K562 (cell line): ENCODE measurements around the gene EVI5. TPM values are rescaled to one million over a fixed set of nuclear protein-coding genes. Genes with fewer than 3 reads are reported as not detected.

Experiments
- ATAC-seq: fragments of 200-7000 bp; cut with Tn5 transposase; 3 replicates; pipeline ENCODE4 v1.9.1; 2020; ENCODE audit warnings: moderate library complexity
- BruUV-seq: library from RNA; stranded (reverse); fragments of 400-500 nt; replicated peaks from 2 replicates; lab custom pipeline; 2021; lab: Mats Ljungman, UMichigan
- CTCF ChIA-PET: fragments of 300-600 bp; formaldehyde crosslinking; extraction: SDS; loops from one replicate; lab custom pipeline; 2021; ENCODE audit warnings: low intra/inter-chr PET ratio; lab: Yijun Ruan, JAX
- POLR2A ChIA-PET: fragments of 300-600, 350-650 bp; sonication (Branson Sonifier 250); formaldehyde crosslinking; extraction: SDS; loops from one replicate; lab custom pipeline; 2021; ENCODE audit warnings: antibody characterized with exemption, inconsistent platforms; lab: Yijun Ruan, JAX
- DNase-seq, 4 experiments: peaks; one replicate each; pipeline versions ENCODE4 v3.0.0 to v3.0.0-alpha.2; 2011 to 2018; ENCODE audit warnings: low spot score in 3 of 4, mixed read lengths in 3 of 4; ENCODE audit errors: extremely low read depth in 1 of 4
- FAIRE-seq: peaks from 2 replicates; lab custom pipeline; 2011; peaks lifted over from hg19 to GRCh38; lab: Jason Lieb, UNC
- H2AFZ ChIP-seq: 2 replicates; pipeline ENCODE4 v1.6.0; 2011; ENCODE audit warnings: low read depth, low read length, control low read depth, inconsistent platforms
- H3K27ac ChIP-seq: fragments of 200-600 bp; 3 replicates; pipeline ENCODE4 v1.8.0; 2011; ENCODE audit warnings: low read depth, mild to moderate bottlenecking, control low read depth, inconsistent platforms, low read length, moderate library complexity, mixed read lengths; ENCODE audit errors: extremely low read depth
- H3K27me3 ChIP-seq, 2 experiments: fragments of 300-600 bp in 1 of 2; 2 replicates in 1 of 2; 3 replicates in 1 of 2; pipeline versions ENCODE4 v1.6.0 to v1.8.0; 2011; ENCODE audit warnings: inconsistent platforms in 2 of 2, low read length in 2 of 2, mild to moderate bottlenecking in 1 of 2, mixed read lengths in 1 of 2, moderate library complexity in 1 of 2; ENCODE audit not compliant: control insufficient read depth in 2 of 2, insufficient read depth in 2 of 2
- H3K36me3 ChIP-seq: fragments of 300-600 bp; 3 replicates; pipeline ENCODE4 v1.8.0; 2011; ENCODE audit warnings: mild to moderate bottlenecking, low read length, inconsistent platforms; ENCODE audit not compliant: control insufficient read depth, insufficient read depth
- H3K4me1 ChIP-seq, 2 experiments: fragments of 200-600 bp in 1 of 2; replicated peaks in 1 of 2; 2 replicates in 1 of 2; 3 replicates in 1 of 2; pipeline versions ENCODE4 v1.5.1 to v1.8.0; 2011; ENCODE audit warnings: inconsistent platforms in 2 of 2, low read length in 2 of 2, mild to moderate bottlenecking in 1 of 2, mixed read lengths in 1 of 2, moderate library complexity in 1 of 2; ENCODE audit not compliant: control insufficient read depth in 2 of 2, insufficient read depth in 2 of 2
- H3K4me2 ChIP-seq: 2 replicates; pipeline ENCODE4 v1.6.1; 2011; ENCODE audit warnings: low read length, control low read depth, inconsistent platforms, mixed read lengths; ENCODE audit not compliant: insufficient read depth
- H3K4me3 ChIP-seq: fragments of 200-600 bp; sonication (generic), shearing (Covaris generic); 2 replicates; pipeline ENCODE4 v1.5.1; 2016; ENCODE audit warnings: control low read depth, inconsistent platforms
- H3K79me2 ChIP-seq: fragments of 200-600 bp; 3 replicates; pipeline ENCODE4 v1.8.0; 2011; ENCODE audit warnings: low read length, inconsistent platforms; ENCODE audit not compliant: control insufficient read depth, insufficient read depth
- H3K9ac ChIP-seq, 2 experiments: 2 replicates each; pipeline versions ENCODE4 v1.6.0 to v1.6.1; 2011; ENCODE audit warnings: low read depth in 2 of 2, low read length in 2 of 2, control low read depth in 1 of 2, inconsistent platforms in 1 of 2, mild to moderate bottlenecking in 1 of 2, mixed read lengths in 1 of 2; ENCODE audit not compliant: insufficient read depth in 1 of 2
- H3K9me1 ChIP-seq: one replicate; pipeline ENCODE4 v1.6.0; 2011; ENCODE audit warnings: inconsistent platforms, mild to moderate bottlenecking, low read length, moderate library complexity; ENCODE audit not compliant: control insufficient read depth, insufficient read depth
- H3K9me3 ChIP-seq: replicated peaks from 2 replicates; pipeline ENCODE4 v1.5.1; 2011; ENCODE audit warnings: low read depth, low read length, inconsistent platforms; ENCODE audit not compliant: control insufficient read depth, insufficient read depth
- H4K20me1 ChIP-seq: replicated peaks from 2 replicates; pipeline ENCODE4 v1.6.1; 2011; ENCODE audit warnings: low read length, inconsistent platforms, mixed read lengths; ENCODE audit not compliant: control insufficient read depth, insufficient read depth
- BMI1 ChIP-seq: fragments of 150-350 bp; IDR thresholded peaks from 2 replicates; pipeline ENCODE4 v1.6.1; 2014; ENCODE audit warnings: low read length
- CHAMP1 ChIP-seq: fragments of 450-650 bp; IDR thresholded peaks from 2 replicates; pipeline ENCODE4 v1.6.1; 2016; ENCODE audit warnings: mild to moderate bottlenecking
- GATA2 ChIP-seq: sonication (generic); formaldehyde crosslinking; IDR thresholded peaks from 2 replicates; pipeline ENCODE4 v1.4.0; 2020; ENCODE audit warnings: mild to moderate bottlenecking, missing genetic modification reagents
- HDAC8 ChIP-seq: fragments of 450-650 bp; IDR thresholded peaks from 2 replicates; pipeline ENCODE4 v1.6.1; 2016; ENCODE audit warnings: mild to moderate bottlenecking, missing genetic modification characterization, moderate library complexity, missing compliant biosample characterization
- TARDBP ChIP-seq: fragments of 450-650 bp; IDR thresholded peaks from 2 replicates; pipeline ENCODE4 v1.6.1; 2016
- YY1 ChIP-seq, 3 experiments: IDR thresholded peaks; 2 replicates each; pipeline ENCODE4 v1.6.1; 2011; ENCODE audit warnings: low read length in 2 of 3, mild to moderate bottlenecking in 2 of 3, moderate library complexity in 2 of 3, borderline replicate concordance in 1 of 3, control low read depth in 1 of 3, low read depth in 1 of 3; ENCODE audit not compliant: insufficient read depth in 3 of 3, insufficient replicate concordance in 2 of 3, control insufficient read depth in 1 of 3, insufficient read length in 1 of 3; ENCODE audit errors: extremely low read depth in 1 of 3
- ZBED1 ChIP-seq: IDR thresholded peaks from 2 replicates; pipeline ENCODE4 v1.6.1; 2014
- ZEB2 ChIP-seq: fragments of 450-650 bp; IDR thresholded peaks from 2 replicates; pipeline ENCODE4 v1.6.1; 2016
- ZNF76 ChIP-seq: fragments of 250-450 bp; sonication (Bioruptor Pico); IDR thresholded peaks from 2 replicates; pipeline ENCODE4 v1.4.0; 2020; ENCODE audit warnings: mild to moderate bottlenecking, moderate library complexity, borderline replicate concordance
- ZNF77 ChIP-seq: fragments of 250-450 bp; sonication (Bioruptor Pico); IDR thresholded peaks from 2 replicates; pipeline ENCODE4 v1.5.0; 2020
- WGBS: fragments of 100-300 bp; shearing (Covaris generic); methylation state at CpG from one replicate; pipeline ENCODE4 v1.1.6; 2016; ENCODE audit warnings: low coverage, mixed read lengths; ENCODE audit not compliant: insufficient coverage; ENCODE audit errors: missing lambda C conversion rate; 5-methylcytosine and 5-hydroxymethylcytosine counted together
- in situ Hi-C: fragments of 300-500 bp; cut with MboI; formaldehyde crosslinking; loops from 4 replicates; pipeline ENCODE4 v1.15.0; 2018; ENCODE audit warnings: inconsistent platforms, mixed read lengths
- intact Hi-C: fragments of 100-400 bp; cut with micrococcal nuclease; formaldehyde crosslinking; loops from 2 replicates; pipeline ENCODE4 v1.14.2; 2022
- polyA plus RNA-seq, 8 experiments: library from polyadenylated mRNA; depleted of rRNA in 4 of 8; stranded (reverse) in 5 of 8; unstranded in 3 of 8; fragments of >200 nt; fragmentation: Nextera tagmentation in 2 of 8; fragmentation: Illumina TruSeq in 1 of 8; extraction: Ambion mirVana in 2 of 8; extraction: Trizol in 1 of 8; gene quantifications; 2 replicates each; pipeline versions ENCODE4 v1.2.1 to v1.2.3, GENCODE V29; 2011 to 2014; ENCODE audit warnings: inconsistent platforms in 1 of 8, missing spikeins in 1 of 8
- total RNA-seq, 7 experiments: library from RNA; depleted of rRNA in 6 of 7; stranded (reverse); fragments of >200 nt in 6 of 7; fragmentation: Illumina TruSeq in 2 of 7; extraction: Trizol in 2 of 7; gene quantifications; 2 replicates each; pipeline versions ENCODE4 v1.2.1 to v1.2.3, GENCODE V29; 2011 to 2021; ENCODE audit warnings: low replicate concordance in 1 of 7

EVI5 gene
- total and polyA plus RNA-seq, 9 of the 15 experiments (the other 6 are each of a cell fraction or from before 2014, with no cell fraction given): 1.7 to 50.1 (median 13.7) TPM

GRCh38 chr1:92619466-92620189, 165.3 kb downstream of the EVI5 start:
- Histone ChIP-seq H3K9me3 (no peaks in the 10 kb centered on the region), H3K4me2 (no peak overlapping the region), H3K36me3 (peaks cover 10% of the 10 kb centered on the region; the same call in 1 of the 3 replicates), H3K27me3 (no peaks in the 10 kb centered on the region), H3K4me3 (no peak overlapping the region), H3K27ac (no peak overlapping the region), H3K9ac (no peak overlapping the region), H3K79me2 (no peaks in the 10 kb centered on the region), H3K4me1 (no peaks in the 10 kb centered on the region), H3K9me1 (no peaks in the 10 kb centered on the region), H2AFZ (no peak overlapping the region), H4K20me1 (no peaks in the 10 kb centered on the region)
- ChIA-PET POLR2A (no interaction called here), CTCF (no interaction called here)
- DNase-seq: no peak
- ATAC-seq: no peak
- TF ChIP-seq ZEB2 (no peak), CHAMP1 (no peak), ZNF77 (no peak), TARDBP (no peak), BMI1 (no peak), GATA2 (no peak), YY1 (IDR thresholded peaks at IDR 0.05; ENCODE audit: borderline replicate concordance in 1 of 3, control insufficient read depth in 1 of 3, extremely low read depth in 1 of 3, insufficient read depth in 3 of 3, insufficient read length in 1 of 3, insufficient replicate concordance in 2 of 3, low read depth in 1 of 3, low read length in 2 of 3) (no peak), ZBED1 (no peak), ZNF76 (CRISPR knock-in tag) (no peak), HDAC8 (tag) (no peak)
- no TSS peak for BruUV-seq
- in situ Hi-C loops (loop anchor here (5.0 to 25.0 kb wide), 2 partner anchors 307 to 1082 kb away; no protein-coding TSS in a partner anchor), intact Hi-C loops (loop anchor here (10.0 kb wide), 1 partner anchor 195 kb away; no protein-coding TSS in a partner anchor)
- FAIRE-seq: no peak
- WGBS: 84% methylated on average over 13 of the region's 13 CpGs
